GM19438 (cell line): Measurements from ENCODE around the gene METTL26.

ENCODE experiments used
- ATAC-seq: cut with Tn5 transposase; IDR thresholded peaks from one replicate; pipeline ENCODE4 v1.9.1; 2021; ENCODE audit warnings: low read depth; ENCODE audit not compliant: unreplicated experiment

Gene METTL26

GRCh38 chr16:660459-661183, 24.5 kb upstream of the METTL26 start:
- peak; percentile 46 for ATAC-seq

GRCh38 chr16:660132-660458, 24.0 kb upstream of the METTL26 start:
- no peak for ATAC-seq

DNA sequence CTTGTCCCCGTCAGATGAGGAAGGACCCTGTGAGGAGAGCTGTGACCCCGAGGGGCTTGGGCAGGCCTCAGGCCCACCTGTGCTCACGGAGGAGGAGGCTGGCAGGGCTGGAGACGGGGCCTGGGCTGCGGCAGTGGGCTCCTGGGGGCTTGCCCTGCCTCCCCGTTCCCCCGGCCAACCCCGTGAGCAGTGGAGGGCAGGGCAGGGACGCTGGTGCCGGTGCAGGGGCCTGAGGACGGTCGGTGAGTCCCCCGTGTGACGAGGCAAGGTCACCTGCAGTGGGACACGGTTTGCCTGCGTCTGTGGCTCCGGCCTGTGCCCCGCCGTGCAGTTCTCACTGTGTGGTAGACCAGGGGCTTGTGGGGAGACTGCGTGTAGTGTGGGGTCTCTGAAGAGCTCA, 23.5 kb upstream of the METTL26 start:
- ATAC-seq: no peak

DNA sequence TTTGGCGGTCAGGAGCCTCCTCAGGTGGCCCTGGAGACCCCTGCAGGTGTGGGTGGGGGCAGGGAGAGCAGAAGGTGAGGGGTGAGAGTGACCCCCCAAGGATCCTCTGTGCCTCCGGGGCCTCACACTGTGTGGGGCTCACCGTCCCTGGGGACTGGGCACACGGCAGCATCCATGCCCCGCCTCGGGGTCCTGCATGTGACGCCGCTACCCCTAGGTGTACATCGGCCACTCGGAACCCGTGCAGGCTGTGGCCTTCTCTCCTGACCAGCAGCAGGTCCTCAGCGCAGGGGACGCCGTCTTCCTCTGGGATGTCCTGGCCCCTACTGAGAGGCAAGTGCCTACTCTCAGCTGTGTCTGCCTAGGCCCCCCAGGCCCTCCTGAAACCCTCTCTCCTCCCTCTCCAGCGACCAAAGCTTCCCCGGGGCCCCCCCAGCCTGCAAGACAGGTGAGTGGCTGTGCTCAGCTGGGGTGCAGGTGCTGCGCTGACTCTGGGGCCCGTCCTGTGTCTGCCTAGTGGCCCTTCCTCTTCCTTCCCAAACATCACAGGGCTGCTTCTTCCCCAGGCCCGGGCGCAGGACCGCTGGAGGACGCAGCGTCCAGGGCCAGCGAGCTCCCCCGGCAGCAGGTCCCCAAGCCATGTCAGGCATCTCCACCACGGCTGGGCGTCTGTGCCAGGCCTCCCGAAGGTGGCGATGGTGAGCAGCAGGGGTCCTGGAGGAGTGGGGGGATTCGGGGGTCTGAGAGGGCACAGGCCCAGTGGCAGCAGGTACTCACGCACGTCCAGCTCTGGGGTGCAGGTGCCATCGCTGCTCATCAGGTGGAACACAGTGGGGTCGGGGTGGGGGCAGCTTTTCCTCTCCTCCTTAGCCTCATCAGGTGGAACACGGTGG, 22.8 kb upstream of the METTL26 start:
- ATAC-seq: no peak

GRCh38 chr16:657487-657886, 21.4 kb upstream of the METTL26 start:
- ATAC-seq: no peak

DNA sequence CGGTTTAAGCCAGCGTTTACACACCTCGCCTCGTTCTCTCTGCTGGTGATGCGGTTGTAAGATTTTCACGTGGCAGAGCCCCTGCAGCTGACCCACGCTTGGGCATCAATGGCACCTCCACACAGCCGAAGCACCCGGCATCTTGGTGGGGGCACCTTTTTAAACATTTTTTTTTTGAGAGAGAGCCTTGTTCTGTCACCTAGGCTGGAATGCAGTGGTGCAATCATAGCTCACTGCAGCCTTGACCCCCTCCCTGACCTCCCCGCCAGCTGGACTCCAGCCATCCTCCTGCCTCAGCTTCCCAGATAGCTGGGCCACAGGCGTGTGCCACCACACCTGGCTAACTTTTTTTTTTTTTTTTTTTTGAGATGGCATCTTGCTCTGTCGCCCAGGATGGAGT, 17.9 kb upstream of the METTL26 start:
- no peak for ATAC-seq

- ATAC-seq: no peak
Observed at GRCh38 chr16:652454-653305, 16.6 kb upstream of the METTL26 start.

DNA sequence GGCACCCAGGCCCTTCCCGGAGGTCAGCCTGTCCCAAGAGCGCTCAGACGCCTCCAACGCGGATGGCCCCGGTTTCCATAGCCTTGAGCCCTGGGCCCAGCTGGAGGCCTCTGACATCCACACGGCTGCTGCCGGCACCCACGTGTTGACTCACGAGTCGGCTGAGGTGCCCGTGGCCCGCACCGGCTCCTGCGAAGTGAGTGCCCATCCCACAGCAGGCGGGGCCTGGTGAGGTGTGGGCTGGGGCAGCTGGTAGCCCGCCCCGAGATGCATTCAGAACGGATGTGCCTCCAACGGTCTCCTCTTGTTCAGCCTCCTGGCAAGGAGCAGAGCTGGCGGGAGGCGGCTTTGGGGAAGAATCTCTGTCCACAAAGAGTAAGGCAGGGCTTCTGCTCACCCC, 15.7 kb upstream of the METTL26 start:
- ATAC-seq: no peak

DNA sequence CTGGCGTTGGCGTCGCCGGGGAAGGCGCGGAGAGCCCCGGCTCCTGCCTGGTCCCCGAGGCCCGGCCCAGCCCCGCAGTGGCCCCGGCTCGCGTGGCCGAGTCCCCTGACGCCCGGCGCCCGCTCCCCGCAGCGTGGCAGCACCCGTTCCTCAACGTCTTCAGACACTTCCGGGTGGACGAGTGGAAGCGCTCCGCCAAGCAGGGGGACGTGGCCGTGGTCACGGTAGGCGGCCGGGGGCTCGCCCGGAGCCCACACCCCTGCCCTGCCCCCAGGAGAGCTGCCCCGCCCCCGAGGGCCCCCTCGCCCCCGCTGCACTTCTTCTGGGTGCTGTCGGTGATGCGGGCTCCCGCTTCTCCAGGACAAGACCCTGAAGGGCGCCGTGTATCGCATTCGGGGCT, 13.5 kb upstream of the METTL26 start:
- no peak for ATAC-seq

GRCh38 chr16:648781-649589, 12.9 kb upstream of the METTL26 start, which contains the start of gene WDR90:
WDR90 (plus strand) TSS chr16:649365; CDS start chr16:649417, 52 bp downstream.
- peak; percentile 73 for ATAC-seq

DNA sequence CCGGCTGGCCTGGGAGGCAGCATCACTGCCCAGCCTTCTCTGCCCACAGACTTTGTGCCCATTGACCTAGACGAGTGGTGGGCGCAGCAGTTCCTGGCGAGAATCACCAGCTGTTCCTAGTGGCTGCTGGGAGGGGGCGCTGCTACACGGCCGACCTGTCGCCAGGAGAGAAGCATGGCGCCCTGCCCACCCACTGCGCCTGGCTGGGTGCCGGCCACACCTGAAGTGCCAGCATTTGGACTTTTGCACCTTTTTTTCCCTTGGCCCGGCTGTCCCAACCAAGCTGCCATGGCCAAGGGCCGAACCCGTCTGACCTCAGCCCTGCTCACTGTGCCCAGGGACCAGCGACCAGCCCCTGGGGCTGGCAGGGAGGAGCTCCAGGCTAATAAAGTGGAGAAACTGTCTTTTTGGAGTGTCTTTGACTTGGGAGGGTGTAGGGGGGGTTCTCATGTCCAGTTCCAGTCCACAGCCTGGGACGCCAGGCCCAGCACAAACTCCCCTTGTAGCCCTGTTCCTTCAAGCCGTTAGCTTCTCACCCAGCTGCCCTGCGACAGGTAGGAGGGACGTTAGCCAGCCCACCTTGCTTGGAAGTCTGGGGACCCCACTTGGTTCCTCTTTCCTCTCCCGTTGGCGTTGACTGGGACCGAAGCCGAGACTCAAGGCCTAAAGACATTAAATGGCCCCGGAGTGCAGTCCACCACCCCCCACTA, 12.1 kb upstream of the METTL26 start:
- ATAC-seq: no peak

DNA sequence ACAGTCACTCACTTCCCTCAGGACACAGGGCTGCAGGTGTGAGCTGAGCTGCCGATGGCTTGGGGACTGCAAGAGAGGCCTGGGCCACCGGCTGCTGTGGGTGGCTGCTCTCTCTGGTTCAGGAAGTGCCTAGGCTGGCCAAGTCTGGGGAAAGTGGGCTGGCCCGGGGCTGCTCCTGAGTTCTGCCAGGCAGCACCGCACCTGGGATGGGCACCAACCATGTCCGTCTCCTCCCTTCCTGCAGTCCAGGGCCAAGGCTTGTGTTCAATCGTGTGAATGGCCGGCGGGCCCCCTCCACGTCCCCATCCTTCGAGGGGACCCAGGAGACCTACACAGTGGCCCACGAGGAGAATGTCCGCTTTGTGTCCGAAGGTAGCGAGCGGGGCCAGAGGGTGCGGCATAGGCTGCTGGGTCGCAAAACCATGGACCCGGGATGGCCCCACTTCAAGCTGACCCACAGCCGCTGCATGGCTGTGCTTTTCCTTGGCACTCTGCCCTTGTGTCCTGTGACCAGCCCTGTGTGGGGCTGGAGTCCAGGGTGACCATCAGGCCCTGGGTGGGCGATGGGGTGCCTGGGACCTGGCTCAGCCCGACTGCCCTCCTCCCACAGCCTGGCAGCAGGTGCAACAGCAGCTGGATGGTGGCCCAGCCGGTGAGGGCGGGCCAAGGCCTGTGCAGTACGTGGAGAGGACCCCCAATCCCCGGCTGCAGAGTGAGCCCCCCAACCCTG, 11.2 kb upstream of the METTL26 start:
- ATAC-seq: no peak

- ATAC-seq: no peak
Observed at GRCh38 chr16:646679-647172, 10.6 kb upstream of the METTL26 start.

DNA sequence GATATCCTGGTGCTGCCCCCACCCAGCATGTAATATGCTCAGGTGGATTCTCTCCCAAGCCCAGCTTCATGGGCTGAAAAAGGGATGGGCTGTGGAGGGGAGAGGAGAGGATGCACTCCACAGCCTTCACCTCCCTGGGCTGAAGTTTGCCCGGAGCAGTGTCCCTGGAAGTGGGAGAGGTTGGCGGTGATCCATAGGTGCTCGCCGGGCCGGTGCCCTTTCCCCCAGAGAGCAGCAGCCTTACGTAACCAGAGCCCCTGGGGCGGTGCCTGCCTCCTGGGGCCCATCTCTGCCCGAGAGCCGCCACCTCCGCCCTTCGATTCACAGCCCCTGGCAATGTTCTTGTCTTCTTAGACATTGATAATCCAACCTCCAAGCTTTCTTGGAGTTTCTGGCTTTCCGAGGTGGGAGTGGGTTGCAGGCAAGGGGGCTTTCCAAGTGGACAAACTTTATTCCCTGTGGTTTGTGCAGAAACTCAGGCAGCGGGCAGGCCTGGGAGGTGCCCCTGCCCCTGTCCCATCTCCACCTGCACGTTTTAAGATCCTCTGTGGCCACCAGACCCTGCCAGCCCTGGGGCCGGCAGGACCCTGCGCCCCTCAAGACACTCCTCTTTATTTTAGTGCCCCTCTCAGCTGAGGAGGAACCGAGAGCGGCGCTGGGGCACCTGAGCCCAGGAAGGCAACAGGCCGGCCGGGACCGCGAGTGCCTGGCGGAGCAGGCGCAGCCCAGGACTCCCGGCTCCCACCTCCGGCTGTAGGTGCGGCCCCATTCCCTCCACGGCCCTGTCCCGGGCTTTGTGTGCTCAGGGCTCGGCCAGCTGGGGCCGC, 10.0 kb upstream of the METTL26 start:
- no peak for ATAC-seq

GRCh38 chr16:644556-644955, 8.5 kb upstream of the METTL26 start:
- no peak for ATAC-seq

DNA sequence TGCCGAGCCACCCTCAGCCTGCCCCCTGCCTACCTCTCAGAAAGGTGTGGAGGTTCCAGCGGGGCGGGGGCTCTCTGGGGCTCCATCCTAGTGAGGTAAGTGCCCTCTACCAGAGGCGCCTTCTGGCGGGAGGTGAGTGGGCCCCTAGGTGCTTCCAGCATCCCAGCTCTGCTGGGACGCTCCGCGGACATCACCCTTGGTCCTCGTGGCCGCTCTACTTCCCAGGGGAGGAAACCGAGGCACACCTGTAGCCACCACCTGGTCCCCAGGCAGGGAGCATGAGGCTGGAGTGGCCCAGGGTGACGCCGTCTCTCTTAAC, 6.9 kb upstream of the METTL26 start:
- ATAC-seq: no peak

DNA sequence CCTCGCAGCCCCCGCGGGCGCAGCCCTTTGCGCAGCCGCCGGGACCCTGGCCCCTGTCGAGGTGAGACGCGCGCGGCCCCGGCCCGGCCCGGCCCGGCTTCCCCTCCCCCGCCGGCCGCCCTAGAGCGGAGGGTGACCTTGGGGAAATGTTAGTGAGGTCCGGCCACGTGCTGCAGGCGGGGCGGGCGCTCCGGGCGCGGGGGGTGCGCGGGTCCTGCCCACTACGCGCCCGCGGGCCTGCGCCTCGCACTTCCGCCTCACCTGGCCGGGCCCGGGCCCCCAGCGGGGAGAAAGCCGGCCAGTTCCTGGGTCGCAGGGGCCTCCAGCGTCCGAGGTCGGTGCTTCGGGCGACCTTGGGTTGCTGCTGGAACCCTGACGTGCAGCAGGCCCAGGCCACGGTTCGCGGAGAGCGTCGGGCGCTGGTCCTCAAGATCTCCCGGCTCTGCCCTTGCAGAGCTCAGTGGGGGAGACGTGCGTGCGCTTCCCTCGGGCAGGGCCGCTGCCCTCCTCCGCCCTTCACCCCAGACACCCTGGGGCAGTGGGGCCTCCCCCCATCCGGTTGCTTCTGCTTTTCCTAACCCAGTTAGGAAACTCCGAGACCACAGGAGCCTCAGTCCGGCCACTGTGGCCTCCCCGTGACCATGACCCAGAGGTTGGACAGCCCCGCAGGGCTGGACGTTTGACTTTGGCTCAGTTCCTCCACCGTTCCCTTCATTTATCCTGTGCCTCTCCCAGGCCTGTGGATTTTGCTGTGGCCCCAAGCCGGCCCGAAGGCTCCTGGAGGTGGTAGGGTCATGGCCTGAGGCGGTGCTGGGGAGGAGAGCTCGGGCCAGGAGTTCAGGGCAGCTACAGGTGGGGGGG, 6.3 kb upstream of the METTL26 start:
- ATAC-seq: peak; percentile 30
